H1 (cell line): ENCODE data around the gene DPYD. TPM values are rescaled to one million over a fixed set of nuclear protein-coding genes. Genes with fewer than 3 reads are reported as not detected.

Experiments used
- CTCF ChIA-PET: fragments of 300-600 bp; sonication (Branson Sonifier 250); formaldehyde crosslinking; loops from one replicate; lab custom pipeline; 2021; ENCODE audit not compliant: partially characterized antibody; lab: Charles Lee
- POLR2A ChIA-PET: fragments of 300-600 bp; sonication (Branson Sonifier 250); formaldehyde crosslinking; loops from one replicate; lab custom pipeline; 2021; ENCODE audit warnings: inconsistent platforms; ENCODE audit not compliant: partially characterized antibody; lab: Charles Lee
- DNase-seq, 2 experiments: peaks; one replicate each; pipeline versions ENCODE4 v3.0.0 to v3.0.0-alpha.2; 2010 to 2022; ENCODE audit warnings: low spot score in 2 of 2, low read depth in 1 of 2, mixed read lengths in 1 of 2
- FAIRE-seq: peaks from 2 replicates; lab custom pipeline; 2011; peaks lifted over from hg19 to GRCh38; lab: Jason Lieb, UNC
- H2AFZ ChIP-seq: 2 replicates; pipeline ENCODE4 v1.8.1; 2012; ENCODE audit warnings: low read length, inconsistent platforms
- H2AK5ac ChIP-seq: 2 replicates; pipeline ENCODE4 v1.6.1; 2013; ENCODE audit warnings: low read depth, low read length
- H2BK120ac ChIP-seq: replicated peaks from 2 replicates; pipeline ENCODE3; 2013; ENCODE audit warnings: low read depth, low read length, inconsistent platforms
- H2BK12ac ChIP-seq: 2 replicates; pipeline ENCODE4 v1.6.1; 2013; ENCODE audit warnings: low read depth, low read length
- H2BK15ac ChIP-seq: 2 replicates; pipeline ENCODE4 v1.6.1; 2013; ENCODE audit warnings: low read length
- H2BK20ac ChIP-seq: 2 replicates; pipeline ENCODE4 v1.6.1; 2013; ENCODE audit warnings: low read length
- H2BK5ac ChIP-seq: 2 replicates; pipeline ENCODE4 v1.6.1; 2013; ENCODE audit warnings: low read depth, low read length
- H3K14ac ChIP-seq: 2 replicates; pipeline ENCODE4 v1.6.1; 2013; ENCODE audit warnings: inconsistent platforms; ENCODE audit not compliant: insufficient read length
- H3K18ac ChIP-seq: 2 replicates; pipeline ENCODE4 v1.6.1; 2013; ENCODE audit warnings: low read length; ENCODE audit errors: extremely low read depth
- H3K23ac ChIP-seq: 2 replicates; pipeline ENCODE4 v1.6.1; 2013; ENCODE audit warnings: inconsistent platforms; ENCODE audit not compliant: insufficient read length
- H3K23me2 ChIP-seq: 2 replicates; pipeline ENCODE4 v1.6.1; 2013; ENCODE audit warnings: low read depth, low read length
- H3K27ac ChIP-seq: 2 replicates; pipeline ENCODE4 v1.6.1; 2011; ENCODE audit warnings: low read depth, low read length, inconsistent platforms
- H3K27me3 ChIP-seq, 4 experiments: replicated peaks in 1 of 4; 1 replicate in 1 of 4; 2 replicates in 3 of 4; pipeline versions ENCODE4 v1.6.1 to v1.8.1; 2011 to 2013; ENCODE audit warnings: low read length in 3 of 4, mild to moderate bottlenecking in 3 of 4, inconsistent platforms in 2 of 4, mixed read lengths in 2 of 4, moderate library complexity in 1 of 4; ENCODE audit not compliant: control insufficient read depth in 3 of 4, insufficient read depth in 3 of 4; ENCODE audit errors: extremely low read depth in 1 of 4
- H3K36me3 ChIP-seq, 4 experiments: 2 replicates each; pipeline versions ENCODE4 v1.6.1 to v1.8.1; 2011 to 2013; ENCODE audit warnings: mild to moderate bottlenecking in 4 of 4, low read length in 3 of 4, moderate library complexity in 2 of 4, control low read depth in 1 of 4, inconsistent platforms in 1 of 4; ENCODE audit not compliant: insufficient read depth in 4 of 4, control insufficient read depth in 2 of 4
- H3K4ac ChIP-seq: replicated peaks from 2 replicates; pipeline ENCODE3; 2013; ENCODE audit warnings: low read length, low read depth, mixed read lengths, inconsistent platforms; ENCODE audit not compliant: insufficient read length
- H3K4me1 ChIP-seq, 4 experiments: replicated peaks in 1 of 4; 1 replicate in 1 of 4; 2 replicates in 3 of 4; pipeline versions ENCODE4 v1.6.1 to v1.8.1; 2011 to 2013; ENCODE audit warnings: low read length in 3 of 4, inconsistent platforms in 2 of 4, mixed read lengths in 1 of 4; ENCODE audit not compliant: insufficient read depth in 4 of 4, control insufficient read depth in 3 of 4
- H3K4me2 ChIP-seq, 2 experiments: 2 replicates each; pipeline versions ENCODE4 v1.6.1 to v1.8.1; 2011 to 2013; ENCODE audit warnings: low read depth in 2 of 2, low read length in 2 of 2, control low read depth in 1 of 2, inconsistent platforms in 1 of 2, mild to moderate bottlenecking in 1 of 2; ENCODE audit not compliant: insufficient read depth in 1 of 2
- H3K4me3 ChIP-seq, 4 experiments: fragments of 200-600, 300-600 bp in 1 of 4; sonication (generic), shearing (Covaris generic), sonication (Bioruptor Twin) in 1 of 4; 2 replicates each; pipeline versions ENCODE4 v1.5.1 to v1.8.1; 2011 to 2016; ENCODE audit warnings: low read length in 4 of 4, low read depth in 3 of 4, control low read depth in 2 of 4, inconsistent platforms in 2 of 4, mild to moderate bottlenecking in 2 of 4, mixed read lengths in 1 of 4, moderate library complexity in 1 of 4; ENCODE audit not compliant: insufficient read depth in 2 of 4; ENCODE audit errors: extremely low read depth in 1 of 4
- H3K56ac ChIP-seq: replicated peaks from 2 replicates; pipeline ENCODE3; 2013; ENCODE audit warnings: low read depth, mild to moderate bottlenecking, mixed read lengths, low read length, inconsistent platforms; ENCODE audit not compliant: insufficient read length
- H3K79me1 ChIP-seq: 2 replicates; pipeline ENCODE4 v1.6.1; 2013; ENCODE audit warnings: low read depth, low read length, control low read depth
- H3K79me2 ChIP-seq, 2 experiments: 2 replicates each; pipeline versions ENCODE4 v1.6.1 to v1.8.1; 2012 to 2013; ENCODE audit warnings: low read length in 2 of 2, mild to moderate bottlenecking in 2 of 2, inconsistent platforms in 1 of 2; ENCODE audit not compliant: insufficient read depth in 2 of 2, control insufficient read depth in 1 of 2
- H3K9ac ChIP-seq, 4 experiments: replicated peaks in 1 of 4; 1 replicate in 1 of 4; 2 replicates in 3 of 4; pipeline versions ENCODE4 v1.6.1 to v1.8.1; 2011 to 2013; ENCODE audit warnings: low read depth in 3 of 4, low read length in 3 of 4, control low read depth in 2 of 4, mild to moderate bottlenecking in 2 of 4, moderate library complexity in 2 of 4, inconsistent platforms in 1 of 4; ENCODE audit errors: extremely low read depth in 1 of 4
- H3K9me3 ChIP-seq, 2 experiments: 2 replicates each; pipeline versions ENCODE4 v1.6.1 to v1.8.1; 2012 to 2013; ENCODE audit warnings: mild to moderate bottlenecking in 2 of 2, moderate library complexity in 2 of 2, control low read depth in 1 of 2, inconsistent platforms in 1 of 2, low read depth in 1 of 2, low read length in 1 of 2, mixed read lengths in 1 of 2; ENCODE audit not compliant: insufficient read depth in 2 of 2
- H4K20me1 ChIP-seq, 2 experiments: replicated peaks in 1 of 2; 2 replicates each; pipeline versions ENCODE3 to v1.8.1; 2011 to 2013; ENCODE audit warnings: inconsistent platforms in 2 of 2, low read length in 2 of 2, mild to moderate bottlenecking in 1 of 2; ENCODE audit not compliant: insufficient read depth in 2 of 2, control insufficient read depth in 1 of 2
- H4K5ac ChIP-seq: 2 replicates; pipeline ENCODE4 v1.6.1; 2013; ENCODE audit warnings: low read length, low read depth, mixed read lengths, inconsistent platforms; ENCODE audit not compliant: insufficient read length
- H4K8ac ChIP-seq: 2 replicates; pipeline ENCODE4 v1.8.0; 2013; ENCODE audit warnings: mild to moderate bottlenecking, moderate library complexity, low read length, inconsistent platforms; ENCODE audit not compliant: insufficient read depth; ENCODE audit errors: extremely low read depth
- H4K91ac ChIP-seq: replicated peaks from 2 replicates; pipeline ENCODE3; 2013; ENCODE audit warnings: low read length, mixed read lengths, inconsistent platforms; ENCODE audit not compliant: insufficient read length
- TAF1 ChIP-seq: IDR thresholded peaks from 2 replicates; pipeline ENCODE4 v1.6.1; 2011; ENCODE audit warnings: mild to moderate bottlenecking, low read depth, low read length
- WGBS, 2 experiments: shearing (Covaris generic) in 1 of 2; methylation state at CpG; one replicate each; pipeline versions ENCODE4 v1.1.6 to v1.1.7; 2013 to 2015; ENCODE audit warnings: low lambda C conversion rate in 2 of 2, mixed read lengths in 2 of 2, inconsistent platforms in 1 of 2, low coverage in 1 of 2, missing lambda C conversion rate in 1 of 2; ENCODE audit not compliant: insufficient replicate concordance in 2 of 2, insufficient coverage in 1 of 2, insufficient read length in 1 of 2; ENCODE audit errors: extremely low coverage in 1 of 2, missing lambda C conversion rate in 1 of 2; 5-methylcytosine and 5-hydroxymethylcytosine counted together
- polyA plus RNA-seq, 7 experiments: library from polyadenylated mRNA; depleted of rRNA in 3 of 7; stranded (reverse) in 5 of 7; unstranded in 2 of 7; fragments of >200 nt in 5 of 7; fragments of 200-250 nt in 2 of 7; gene quantifications; 1 replicate in 5 of 7; 2 replicates in 1 of 7; 4 replicates in 1 of 7; pipeline versions ENCODE4 v1.2.1 to v1.2.3, GENCODE V29; 2011 to 2013; ENCODE audit warnings: missing spikeins in 2 of 7, mixed read lengths in 2 of 7
- total RNA-seq: library from RNA; stranded (reverse); fragmentation: NEBNext Ultra II Directional; extraction: Animal tissue kit (Norgen Biotek cat#: 25700); gene quantifications from 2 replicates; pipeline ENCODE4 v1.2.1, GENCODE V29; 2021

DPYD gene
- total and polyA plus RNA-seq, 2 of the 8 experiments (the other 6 are each of a cell fraction or from before 2014, with no cell fraction given), result 0.29 to 0.73 TPM

DNA sequence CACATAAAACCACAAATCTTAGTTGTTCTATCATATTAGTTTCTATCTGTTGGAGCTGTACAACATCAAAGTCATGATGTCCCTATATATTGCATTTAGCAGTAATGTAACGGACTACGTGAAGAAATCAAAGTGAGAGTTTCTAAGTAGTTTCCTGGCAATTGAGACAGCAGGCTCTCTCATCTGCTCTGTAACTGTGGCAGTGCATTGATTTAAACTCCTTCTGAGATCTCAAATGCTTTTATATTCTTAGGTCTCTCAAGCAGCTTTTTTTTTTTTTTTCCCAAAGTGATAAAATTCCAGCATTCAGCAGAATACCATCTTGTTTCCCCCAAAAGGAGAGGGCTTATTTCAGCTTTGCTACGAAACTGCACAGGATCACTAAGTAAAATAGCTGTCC is 719.2 kb downstream of the DPYD start:
- H2BK120ac ChIP-seq, result no peak overlapping the region
- no peak overlapping the region for H2BK12ac ChIP-seq
- peaks cover 0 to 4% (median 0%) of the 10 kb centered on the region in 4 experiments; a peak in 2 of 7 replicates for H3K4me1 ChIP-seq
- POLR2A ChIA-PET, result no interaction called here
- H2AK5ac ChIP-seq, result no peak overlapping the region
- H4K91ac ChIP-seq, result no peak overlapping the region
- no peaks in the 10 kb centered on the region for H3K27me3 ChIP-seq
- no peak overlapping the region for H3K27ac ChIP-seq
- H3K23ac ChIP-seq, result no peak overlapping the region
- WGBS, 2 experiments, result 94% methylated on average over 3 of the region's 3 CpGs; no CpG with 5 or more reads in 1 of the 2 experiments
- no peak for DNase-seq
- no peak overlapping the region for H2BK20ac ChIP-seq
- H4K8ac ChIP-seq, result no peak overlapping the region
- H3K4ac ChIP-seq, result no peak overlapping the region
- H2BK5ac ChIP-seq, result no peak overlapping the region
- H3K4me3 ChIP-seq, result no peak overlapping the region
- H3K56ac ChIP-seq, result no peak overlapping the region
- no peak overlapping the region for H3K9ac ChIP-seq
- no peak overlapping the region for H4K5ac ChIP-seq
- no peak for FAIRE-seq
- no peak overlapping the region for H2BK15ac ChIP-seq
- H2AFZ ChIP-seq, result no peak overlapping the region
- no peak overlapping the region for H3K4me2 ChIP-seq
- no peaks in the 10 kb centered on the region for H3K23me2 ChIP-seq
- no peaks in the 10 kb centered on the region for H3K79me2 ChIP-seq
- no peak overlapping the region for H3K14ac ChIP-seq
- TF ChIP-seq TAF1, result no peak
- H3K36me3 ChIP-seq, result no peaks in the 10 kb centered on the region
- no peaks in the 10 kb centered on the region for H3K9me3 ChIP-seq
- H3K18ac ChIP-seq, result no peak overlapping the region
- no peaks in the 10 kb centered on the region for H4K20me1 ChIP-seq
- H3K79me1 ChIP-seq, result no peaks in the 10 kb centered on the region
- CTCF ChIA-PET, result interaction anchor here (1.7 kb wide), 1 partner anchor 151 kb away, joined by 3 read pairs; no protein-coding TSS in a partner anchor
